Uterus (tissue), 2 donors: ENCODE results near the gene ATAD2B.

Experiments
- POLR2A ChIP-seq, 2 donors: fragments of 450-650 bp; IDR thresholded peaks; one replicate each; pipeline ENCODE4 v1.6.1; 2016; ENCODE audit warnings: antibody characterized with exemption in 2 of 2, mild to moderate bottlenecking in 1 of 2, moderate library complexity in 1 of 2
- TF ChIP-seq, protein P1 (sequence below), 4 experiments: fragments of 200-600 bp in 2 of 4; fragments of 450-650 bp in 2 of 4; sonication (generic) in 2 of 4; IDR thresholded peaks; one replicate each; pipeline ENCODE4 v1.5.1; 2016 to 2019; ENCODE audit warnings: antibody characterized with exemption in 4 of 4, mild to moderate bottlenecking in 2 of 4, moderate library complexity in 1 of 4

DNA sequence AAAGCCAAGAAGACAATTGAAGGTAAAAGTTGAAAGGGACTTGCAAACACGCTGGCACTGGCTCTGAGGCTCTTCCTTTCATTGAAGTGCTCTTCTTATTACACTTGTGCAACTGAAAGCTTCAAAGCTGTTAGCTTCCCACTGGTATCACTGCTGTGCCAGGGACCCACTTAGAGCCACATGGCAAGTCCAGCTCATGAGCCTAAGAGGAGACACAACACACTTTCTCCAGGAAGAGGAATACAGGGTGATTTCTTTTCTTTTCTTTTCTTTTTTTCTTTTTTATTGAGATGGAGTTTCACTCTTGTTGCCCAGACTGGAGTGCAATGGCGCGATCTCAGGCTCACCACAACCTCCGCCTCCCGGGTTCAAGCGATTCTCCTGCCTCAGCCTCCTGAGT is 218.2 kb downstream of the ATAD2B start:
- TF ChIP-seq, protein P1, sequence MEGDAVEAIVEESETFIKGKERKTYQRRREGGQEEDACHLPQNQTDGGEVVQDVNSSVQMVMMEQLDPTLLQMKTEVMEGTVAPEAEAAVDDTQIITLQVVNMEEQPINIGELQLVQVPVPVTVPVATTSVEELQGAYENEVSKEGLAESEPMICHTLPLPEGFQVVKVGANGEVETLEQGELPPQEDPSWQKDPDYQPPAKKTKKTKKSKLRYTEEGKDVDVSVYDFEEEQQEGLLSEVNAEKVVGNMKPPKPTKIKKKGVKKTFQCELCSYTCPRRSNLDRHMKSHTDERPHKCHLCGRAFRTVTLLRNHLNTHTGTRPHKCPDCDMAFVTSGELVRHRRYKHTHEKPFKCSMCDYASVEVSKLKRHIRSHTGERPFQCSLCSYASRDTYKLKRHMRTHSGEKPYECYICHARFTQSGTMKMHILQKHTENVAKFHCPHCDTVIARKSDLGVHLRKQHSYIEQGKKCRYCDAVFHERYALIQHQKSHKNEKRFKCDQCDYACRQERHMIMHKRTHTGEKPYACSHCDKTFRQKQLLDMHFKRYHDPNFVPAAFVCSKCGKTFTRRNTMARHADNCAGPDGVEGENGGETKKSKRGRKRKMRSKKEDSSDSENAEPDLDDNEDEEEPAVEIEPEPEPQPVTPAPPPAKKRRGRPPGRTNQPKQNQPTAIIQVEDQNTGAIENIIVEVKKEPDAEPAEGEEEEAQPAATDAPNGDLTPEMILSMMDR (IDR thresholded peaks at IDR 0.05), result no peak
- no peak for TF ChIP-seq POLR2A (IDR thresholded peaks at IDR 0.05)
